WTC11 (cell line): ENCODE data around the gene PTGES2. TPM values are rescaled to one million over a fixed set of nuclear protein-coding genes. Genes with fewer than 3 reads are reported as not detected.

Experiments used
- ATAC-seq: fragments of 200-7000 bp; cut with Tn5 transposase; 2 replicates; pipeline ENCODE4 v1.10.0; 2021; ENCODE audit warnings: mild to moderate bottlenecking, moderate library complexity
- CTCF ChIA-PET: fragments of 300-600 bp; sonication (Branson Sonifier 250); formaldehyde crosslinking; loops from one replicate; lab custom pipeline; 2021; ENCODE audit warnings: antibody characterized with exemption; lab: Charles Lee
- POLR2A ChIA-PET: fragments of 350-600 bp; sonication (Branson Sonifier 250); formaldehyde crosslinking; loops from one replicate; lab custom pipeline; 2021; ENCODE audit warnings: antibody characterized with exemption; lab: Charles Lee
- DNase-seq: peaks from one replicate; pipeline ENCODE4 v3.0.0; 2021; ENCODE audit warnings: low spot score
- H3K27ac Mint-ChIP-seq: 2 replicates; pipeline ENCODE4 v1.8.0; 2021; ENCODE audit warnings: mixed read lengths
- H3K27me3 Mint-ChIP-seq: 2 replicates; pipeline ENCODE4 v1.8.0; 2021; ENCODE audit warnings: low read depth, mild to moderate bottlenecking, moderate library complexity, mixed read lengths
- H3K36me3 Mint-ChIP-seq: 2 replicates; pipeline ENCODE4 v1.8.0; 2021; ENCODE audit warnings: mixed read lengths
- H3K4me1 Mint-ChIP-seq: 2 replicates; pipeline ENCODE4 v1.8.0; 2022; ENCODE audit warnings: mixed read lengths
- H3K4me3 Mint-ChIP-seq: 2 replicates; pipeline ENCODE4 v1.8.0; 2021; ENCODE audit warnings: mild to moderate bottlenecking, moderate library complexity, mixed read lengths
- H3K9me3 Mint-ChIP-seq: 2 replicates; pipeline ENCODE4 v1.8.0; 2021; ENCODE audit warnings: mixed read lengths
- ATF2 ChIP-seq: sonication (generic); formaldehyde crosslinking; IDR thresholded peaks from 2 replicates; pipeline ENCODE4 v1.8.1; 2022; ENCODE audit warnings: low read depth, missing genetic modification reagents, borderline replicate concordance
- CDX4 ChIP-seq: fragments of 250-450 bp; sonication (Bioruptor Pico); IDR thresholded peaks from 2 replicates; pipeline ENCODE4 v1.9.0; 2021; ENCODE audit warnings: moderate library complexity, mild to moderate bottlenecking, inconsistent platforms, borderline replicate concordance
- E2F1 ChIP-seq: sonication (generic); formaldehyde crosslinking; IDR thresholded peaks from 2 replicates; pipeline ENCODE4 v1.8.0; 2022; ENCODE audit warnings: mild to moderate bottlenecking, missing genetic modification reagents
- E2F5 ChIP-seq: sonication (generic); formaldehyde crosslinking; IDR thresholded peaks from 2 replicates; pipeline ENCODE4 v1.8.1; 2022; ENCODE audit warnings: mild to moderate bottlenecking, moderate library complexity, missing genetic modification reagents
- ELF4 ChIP-seq: sonication (generic); formaldehyde crosslinking; IDR thresholded peaks from 2 replicates; pipeline ENCODE4 v1.8.1; 2022; ENCODE audit warnings: low read depth, mild to moderate bottlenecking, moderate library complexity, missing genetic modification reagents
- EMX1 ChIP-seq: fragments of 250-450 bp; sonication (Bioruptor Pico); IDR thresholded peaks from 2 replicates; pipeline ENCODE4 v1.8.0; 2021; ENCODE audit warnings: mild to moderate bottlenecking
- ETV6 ChIP-seq: sonication (generic); formaldehyde crosslinking; IDR thresholded peaks from 2 replicates; pipeline ENCODE4 v1.8.1; 2022; ENCODE audit warnings: mild to moderate bottlenecking, missing genetic modification reagents
- FOXJ3 ChIP-seq: sonication (generic); formaldehyde crosslinking; IDR thresholded peaks from 2 replicates; pipeline ENCODE4 v1.9.0; 2021; ENCODE audit warnings: missing genetic modification reagents, mild to moderate bottlenecking, borderline replicate concordance
- FOXK1 ChIP-seq: sonication (generic); formaldehyde crosslinking; IDR thresholded peaks from 2 replicates; pipeline ENCODE4 v1.8.0; 2022; ENCODE audit warnings: mild to moderate bottlenecking, moderate library complexity, missing genetic modification reagents
- FOXP4 ChIP-seq: sonication (generic); formaldehyde crosslinking; IDR thresholded peaks from 2 replicates; pipeline ENCODE4 v1.8.0; 2022; ENCODE audit warnings: mild to moderate bottlenecking, missing genetic modification reagents
- HMGXB4 ChIP-seq: sonication (generic); formaldehyde crosslinking; IDR thresholded peaks from 2 replicates; pipeline ENCODE4 v1.8.1; 2023; ENCODE audit warnings: mild to moderate bottlenecking, moderate library complexity, missing genetic modification reagents
- IRF2 ChIP-seq: sonication (generic); formaldehyde crosslinking; IDR thresholded peaks from 2 replicates; pipeline ENCODE4 v1.8.0; 2022; ENCODE audit warnings: low read depth, missing genetic modification reagents, borderline replicate concordance
- MXD4 ChIP-seq: fragments of 250-450 bp; sonication (Bioruptor Pico); IDR thresholded peaks from 2 replicates; pipeline ENCODE4 v1.8.0; 2021; ENCODE audit warnings: mild to moderate bottlenecking, moderate library complexity, borderline replicate concordance
- MYBL2 ChIP-seq: sonication (generic); formaldehyde crosslinking; IDR thresholded peaks from 2 replicates; pipeline ENCODE4 v1.8.1; 2023; ENCODE audit warnings: mild to moderate bottlenecking, moderate library complexity, missing genetic modification reagents
- NFATC4 ChIP-seq: fragments of 250-450 bp; sonication (Bioruptor Pico); IDR thresholded peaks from 2 replicates; pipeline ENCODE4 v1.9.0; 2021; ENCODE audit warnings: mild to moderate bottlenecking
- OVOL2 ChIP-seq: fragments of 250-450 bp; sonication (Bioruptor Pico); IDR thresholded peaks from 2 replicates; pipeline ENCODE4 v1.9.0; 2021; ENCODE audit warnings: mild to moderate bottlenecking, borderline replicate concordance
- RELA ChIP-seq: sonication (generic); formaldehyde crosslinking; IDR thresholded peaks from 2 replicates; pipeline ENCODE4 v1.8.1; 2022; ENCODE audit warnings: missing genetic modification reagents, mild to moderate bottlenecking, borderline replicate concordance
- TCF7 ChIP-seq: sonication (generic); formaldehyde crosslinking; IDR thresholded peaks from 2 replicates; pipeline ENCODE4 v1.8.0; 2022; ENCODE audit warnings: mild to moderate bottlenecking, low read depth, missing genetic modification reagents, moderate library complexity
- TEAD1 ChIP-seq: sonication (generic); formaldehyde crosslinking; IDR thresholded peaks from 2 replicates; pipeline ENCODE4 v1.8.0; 2022; ENCODE audit warnings: mild to moderate bottlenecking, missing genetic modification reagents
- TEAD4 ChIP-seq: sonication (generic); formaldehyde crosslinking; IDR thresholded peaks from 2 replicates; pipeline ENCODE4 v1.8.0; 2022; ENCODE audit warnings: mild to moderate bottlenecking, missing genetic modification reagents
- ZNF263 ChIP-seq: sonication (generic); formaldehyde crosslinking; IDR thresholded peaks from 2 replicates; pipeline ENCODE4 v1.8.1; 2022; ENCODE audit warnings: low read depth, mild to moderate bottlenecking, moderate library complexity, missing genetic modification reagents
- ZNF396 ChIP-seq: fragments of 250-450 bp; sonication (Bioruptor Pico); IDR thresholded peaks from 2 replicates; pipeline ENCODE4 v1.8.0; 2021; ENCODE audit warnings: mild to moderate bottlenecking, moderate library complexity, borderline replicate concordance
- total RNA-seq: library from RNA; stranded (reverse); gene quantifications from 3 replicates; pipeline ENCODE4 v1.2.3, GENCODE V29; 2021

The PTGES2 gene
- total RNA-seq, 1 experiment from 2014 or later: 118 TPM

GRCh38 chr9:128175102-128175563, 47.6 kb upstream of the PTGES2 start:
- ChIA-PET POLR2A (interaction anchor here (0.6 kb wide), 1 partner anchor 427 kb away, joined by 3 read pairs; no protein-coding TSS in a partner anchor), CTCF (interaction anchor here (0.7 to 1.4 kb wide), 2 partner anchors 28 to 57 kb away, joined by 3 read pairs; no protein-coding TSS in a partner anchor)
- TF ChIP-seq ZNF396 (CRISPR knock-in tag): no peak
- no peak for TF ChIP-seq FOXJ3
- no peak for TF ChIP-seq TEAD4 (CRISPR knock-in tag)
- no peak for TF ChIP-seq MYBL2
- Mint-ChIP-seq H3K27me3 (no peaks in the 10 kb centered on the region), H3K9me3 (no peaks in the 10 kb centered on the region), H3K36me3 (peaks cover 23% of the 10 kb centered on the region), H3K27ac (no peak overlapping the region), H3K4me1 (no peaks in the 10 kb centered on the region), H3K4me3 (no peak overlapping the region)
- DNase-seq (no peak), ATAC-seq (no peak)

- no peak for TF ChIP-seq NFATC4 (CRISPR knock-in tag)
- no peak for TF ChIP-seq ELF4 (CRISPR knock-in tag)
- TF ChIP-seq TCF7 (CRISPR knock-in tag): no peak
- TF ChIP-seq TEAD1 (CRISPR knock-in tag): no peak
- no peak for TF ChIP-seq EMX1 (CRISPR knock-in tag)
- TF ChIP-seq HMGXB4 (CRISPR knock-in tag): no peak
- no peak for TF ChIP-seq CDX4
- TF ChIP-seq E2F5: no peak
- TF ChIP-seq IRF2 (CRISPR knock-in tag): no peak
- no peak for TF ChIP-seq ATF2
- no peak for TF ChIP-seq MXD4
- TF ChIP-seq ETV6: no peak
- no peak for TF ChIP-seq OVOL2 (CRISPR knock-in tag)
- no peak for TF ChIP-seq FOXK1 (CRISPR knock-in tag)
- TF ChIP-seq RELA (CRISPR knock-in tag): no peak
- TF ChIP-seq ZNF263 (CRISPR knock-in tag): no peak
- TF ChIP-seq E2F1 (CRISPR knock-in tag): no peak
- TF ChIP-seq FOXP4: no peak
- ChIA-PET POLR2A (no interaction called here), CTCF (interaction anchor here (0.7 to 1.4 kb wide), 4 partner anchors 9 to 685 kb away, joined by 3 to 4 read pairs (median 3); no protein-coding TSS in a partner anchor)
- ATAC-seq (no peak), DNase-seq (no peak)
- no peaks in the 10 kb centered on the region for H3K27me3 Mint-ChIP-seq
- H3K4me3 Mint-ChIP-seq: no peak overlapping the region
- no peaks in the 10 kb centered on the region for H3K4me1 Mint-ChIP-seq
- peaks cover 20% of the 10 kb centered on the region for H3K36me3 Mint-ChIP-seq
- H3K9me3 Mint-ChIP-seq: no peaks in the 10 kb centered on the region
- H3K27ac Mint-ChIP-seq: 0 out of 2 replicates have a peak overlapping the region, but pooled peaks have one; percentile 68
Measured at GRCh38 chr9:128174062-128174461, 46.5 kb upstream of the PTGES2 start.
